WTC11 (cell line): ENCODE data around the gene EIF1AY. TPM values are rescaled to one million over a fixed set of nuclear protein-coding genes. Genes with fewer than 3 reads are reported as not detected.

Experiments
- ATAC-seq: fragments of 200-7000 bp; cut with Tn5 transposase; 2 replicates; pipeline ENCODE4 v1.10.0; 2021; ENCODE audit warnings: mild to moderate bottlenecking, moderate library complexity
- CTCF ChIA-PET: fragments of 300-600 bp; sonication (Branson Sonifier 250); formaldehyde crosslinking; loops from one replicate; lab custom pipeline; 2021; ENCODE audit warnings: antibody characterized with exemption; lab: Charles Lee
- POLR2A ChIA-PET: fragments of 350-600 bp; sonication (Branson Sonifier 250); formaldehyde crosslinking; loops from one replicate; lab custom pipeline; 2021; ENCODE audit warnings: antibody characterized with exemption; lab: Charles Lee
- DNase-seq: peaks from one replicate; pipeline ENCODE4 v3.0.0; 2021; ENCODE audit warnings: low spot score
- H3K27ac Mint-ChIP-seq: 2 replicates; pipeline ENCODE4 v1.8.0; 2021; ENCODE audit warnings: mixed read lengths
- H3K27me3 Mint-ChIP-seq: 2 replicates; pipeline ENCODE4 v1.8.0; 2021; ENCODE audit warnings: low read depth, mild to moderate bottlenecking, moderate library complexity, mixed read lengths
- H3K36me3 Mint-ChIP-seq: 2 replicates; pipeline ENCODE4 v1.8.0; 2021; ENCODE audit warnings: mixed read lengths
- H3K4me1 Mint-ChIP-seq: 2 replicates; pipeline ENCODE4 v1.8.0; 2022; ENCODE audit warnings: mixed read lengths
- H3K4me3 Mint-ChIP-seq: 2 replicates; pipeline ENCODE4 v1.8.0; 2021; ENCODE audit warnings: mild to moderate bottlenecking, moderate library complexity, mixed read lengths
- H3K9me3 Mint-ChIP-seq: 2 replicates; pipeline ENCODE4 v1.8.0; 2021; ENCODE audit warnings: mixed read lengths
- ATF1 ChIP-seq: sonication (generic); formaldehyde crosslinking; IDR thresholded peaks from 2 replicates; pipeline ENCODE4 v1.8.1; 2023; ENCODE audit warnings: mild to moderate bottlenecking, moderate library complexity, missing genetic modification reagents
- CREM ChIP-seq: sonication (generic); formaldehyde crosslinking; IDR thresholded peaks from 2 replicates; pipeline ENCODE4 v1.8.1; 2022; ENCODE audit warnings: mild to moderate bottlenecking, missing genetic modification reagents, moderate library complexity
- NR1H2 ChIP-seq: sonication (generic); formaldehyde crosslinking; IDR thresholded peaks from 2 replicates; pipeline ENCODE4 v1.9.0; 2021; ENCODE audit warnings: mild to moderate bottlenecking, moderate library complexity, missing genetic modification reagents
- RORB ChIP-seq: fragments of 250-450 bp; sonication (Bioruptor Pico); IDR thresholded peaks from 2 replicates; pipeline ENCODE4 v1.9.0; 2021; ENCODE audit warnings: mild to moderate bottlenecking
- SMAD4 ChIP-seq: sonication (generic); formaldehyde crosslinking; IDR thresholded peaks from 2 replicates; pipeline ENCODE4 v1.8.0; 2022; ENCODE audit warnings: mild to moderate bottlenecking, missing genetic modification reagents
- TEAD1 ChIP-seq: sonication (generic); formaldehyde crosslinking; IDR thresholded peaks from 2 replicates; pipeline ENCODE4 v1.8.0; 2022; ENCODE audit warnings: mild to moderate bottlenecking, missing genetic modification reagents
- ZBTB21 ChIP-seq: sonication (generic); formaldehyde crosslinking; IDR thresholded peaks from 2 replicates; pipeline ENCODE4 v1.8.1; 2023; ENCODE audit warnings: mild to moderate bottlenecking, missing genetic modification reagents, borderline replicate concordance
- ZNF232 ChIP-seq: sonication (generic); formaldehyde crosslinking; IDR thresholded peaks from 2 replicates; pipeline ENCODE4 v1.8.0; 2022; ENCODE audit warnings: mild to moderate bottlenecking, missing genetic modification reagents
- ZNF317 ChIP-seq: sonication (generic); formaldehyde crosslinking; IDR thresholded peaks from 2 replicates; pipeline ENCODE4 v1.8.1; 2023; ENCODE audit warnings: low read depth, mild to moderate bottlenecking, moderate library complexity, missing genetic modification reagents, borderline replicate concordance
- ZNF423 ChIP-seq: fragments of 250-450 bp; sonication (Bioruptor Pico); IDR thresholded peaks from 2 replicates; pipeline ENCODE4 v2.1.2; 2022; ENCODE audit warnings: mild to moderate bottlenecking, moderate library complexity
- total RNA-seq: library from RNA; stranded (reverse); gene quantifications from 3 replicates; pipeline ENCODE4 v1.2.3, GENCODE V29; 2021
- TF ChIP-seq, protein P1 (sequence below): fragments of 250-450 bp; sonication (Bioruptor Pico); IDR thresholded peaks from 2 replicates; pipeline ENCODE4 v2.1.2; 2022; ENCODE audit warnings: mild to moderate bottlenecking, moderate library complexity
- TF ChIP-seq, protein P2 (sequence below): sonication (generic); formaldehyde crosslinking; IDR thresholded peaks from 2 replicates; pipeline ENCODE4 v1.8.1; 2022; ENCODE audit warnings: low read depth, mild to moderate bottlenecking, moderate library complexity, missing genetic modification reagents, borderline replicate concordance
- TF ChIP-seq, protein P3 (sequence below): fragments of 250-450 bp; sonication (Bioruptor Pico); IDR thresholded peaks from 2 replicates; pipeline ENCODE4 v1.8.0; 2021; ENCODE audit warnings: mild to moderate bottlenecking
- TF ChIP-seq, protein P4 (sequence below): sonication (generic); formaldehyde crosslinking; IDR thresholded peaks from 2 replicates; pipeline ENCODE4 v1.8.0; 2022; ENCODE audit warnings: mild to moderate bottlenecking, missing genetic modification reagents
- TF ChIP-seq, protein P5 (sequence below): sonication (generic); formaldehyde crosslinking; IDR thresholded peaks from 2 replicates; pipeline ENCODE4 v1.8.1; 2023; ENCODE audit warnings: mild to moderate bottlenecking, moderate library complexity, missing genetic modification reagents
- TF ChIP-seq, protein P6 (sequence below): sonication (generic); formaldehyde crosslinking; IDR thresholded peaks from 2 replicates; pipeline ENCODE4 v1.8.1; 2022; ENCODE audit warnings: mild to moderate bottlenecking, moderate library complexity, missing genetic modification reagents
- TF ChIP-seq, protein P7 (sequence below): sonication (generic); formaldehyde crosslinking; conservative IDR thresholded peaks from 2 replicates; pipeline ENCODE4 v1.8.1; 2023; ENCODE audit warnings: mild to moderate bottlenecking, low read depth, missing genetic modification reagents, moderate library complexity
- TF ChIP-seq, protein P8 (sequence below): fragments of 250-450 bp; sonication (Bioruptor Pico); IDR thresholded peaks from 2 replicates; pipeline ENCODE4 v1.9.0; 2021; ENCODE audit warnings: mild to moderate bottlenecking

The EIF1AY gene
- total RNA-seq, 1 experiment from 2014 or later = 25.2 TPM

DNA sequence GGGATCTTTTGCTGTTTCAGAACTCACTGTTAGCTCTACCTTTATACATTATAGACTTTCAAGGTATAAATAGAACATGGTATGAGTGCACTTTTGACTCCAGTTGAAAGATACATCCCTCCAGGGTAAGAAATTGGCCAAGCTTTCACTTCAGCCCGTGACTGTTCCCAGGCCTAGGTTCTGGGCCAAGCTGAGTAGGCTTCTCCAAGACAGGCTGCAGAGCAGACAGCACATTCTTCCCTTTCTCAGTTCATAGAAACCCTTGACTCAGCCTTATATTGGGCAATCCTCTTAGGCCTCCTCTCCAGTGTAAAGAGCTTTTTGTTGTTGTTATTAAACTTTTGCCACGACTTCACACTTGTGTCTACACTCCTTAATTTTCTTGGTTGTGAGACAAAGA, 29.5 kb upstream of the EIF1AY start:
- H3K27me3 Mint-ChIP-seq = no peaks in the 10 kb centered on the region
- DNase-seq (no peak), ATAC-seq (no peak)
- CTCF ChIA-PET = no interaction called here
- no peak overlapping the region for H3K27ac Mint-ChIP-seq
- POLR2A ChIA-PET = no interaction called here
- H3K4me3 Mint-ChIP-seq = no peak overlapping the region
- peaks cover 32% of the 10 kb centered on the region for H3K9me3 Mint-ChIP-seq
- H3K4me1 Mint-ChIP-seq = no peaks in the 10 kb centered on the region
- TF ChIP-seq RORB (CRISPR knock-in tag) (no peak), TEAD1 (CRISPR knock-in tag) (no peak), ATF1 (CRISPR knock-in tag) (no peak), ZNF232 (no peak), SMAD4 (no peak), CREM (CRISPR knock-in tag) (no peak), ZNF317 (CRISPR knock-in tag) (no peak), ZBTB21 (no peak), ZNF423 (CRISPR knock-in tag) (no peak), NR1H2 (no peak)
- TF ChIP-seq, protein P1, sequence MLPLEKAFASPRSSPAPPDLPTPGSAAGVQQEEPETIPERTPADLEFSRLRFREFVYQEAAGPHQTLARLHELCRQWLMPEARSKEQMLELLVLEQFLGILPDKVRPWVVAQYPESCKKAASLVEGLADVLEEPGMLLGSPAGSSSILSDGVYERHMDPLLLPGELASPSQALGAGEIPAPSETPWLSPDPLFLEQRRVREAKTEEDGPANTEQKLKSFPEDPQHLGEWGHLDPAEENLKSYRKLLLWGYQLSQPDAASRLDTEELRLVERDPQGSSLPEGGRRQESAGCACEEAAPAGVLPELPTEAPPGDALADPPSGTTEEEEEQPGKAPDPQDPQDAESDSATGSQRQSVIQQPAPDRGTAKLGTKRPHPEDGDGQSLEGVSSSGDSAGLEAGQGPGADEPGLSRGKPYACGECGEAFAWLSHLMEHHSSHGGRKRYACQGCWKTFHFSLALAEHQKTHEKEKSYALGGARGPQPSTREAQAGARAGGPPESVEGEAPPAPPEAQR (CRISPR knock-in tag) = no peak
- TF ChIP-seq, protein P2, sequence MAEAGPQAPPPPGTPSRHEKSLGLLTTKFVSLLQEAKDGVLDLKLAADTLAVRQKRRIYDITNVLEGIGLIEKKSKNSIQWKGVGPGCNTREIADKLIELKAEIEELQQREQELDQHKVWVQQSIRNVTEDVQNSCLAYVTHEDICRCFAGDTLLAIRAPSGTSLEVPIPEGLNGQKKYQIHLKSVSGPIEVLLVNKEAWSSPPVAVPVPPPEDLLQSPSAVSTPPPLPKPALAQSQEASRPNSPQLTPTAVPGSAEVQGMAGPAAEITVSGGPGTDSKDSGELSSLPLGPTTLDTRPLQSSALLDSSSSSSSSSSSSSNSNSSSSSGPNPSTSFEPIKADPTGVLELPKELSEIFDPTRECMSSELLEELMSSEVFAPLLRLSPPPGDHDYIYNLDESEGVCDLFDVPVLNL (CRISPR knock-in tag) = no peak
- TF ChIP-seq, protein P3, sequence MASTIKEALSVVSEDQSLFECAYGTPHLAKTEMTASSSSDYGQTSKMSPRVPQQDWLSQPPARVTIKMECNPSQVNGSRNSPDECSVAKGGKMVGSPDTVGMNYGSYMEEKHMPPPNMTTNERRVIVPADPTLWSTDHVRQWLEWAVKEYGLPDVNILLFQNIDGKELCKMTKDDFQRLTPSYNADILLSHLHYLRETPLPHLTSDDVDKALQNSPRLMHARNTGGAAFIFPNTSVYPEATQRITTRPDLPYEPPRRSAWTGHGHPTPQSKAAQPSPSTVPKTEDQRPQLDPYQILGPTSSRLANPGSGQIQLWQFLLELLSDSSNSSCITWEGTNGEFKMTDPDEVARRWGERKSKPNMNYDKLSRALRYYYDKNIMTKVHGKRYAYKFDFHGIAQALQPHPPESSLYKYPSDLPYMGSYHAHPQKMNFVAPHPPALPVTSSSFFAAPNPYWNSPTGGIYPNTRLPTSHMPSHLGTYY = no peak
- TF ChIP-seq, protein P4, sequence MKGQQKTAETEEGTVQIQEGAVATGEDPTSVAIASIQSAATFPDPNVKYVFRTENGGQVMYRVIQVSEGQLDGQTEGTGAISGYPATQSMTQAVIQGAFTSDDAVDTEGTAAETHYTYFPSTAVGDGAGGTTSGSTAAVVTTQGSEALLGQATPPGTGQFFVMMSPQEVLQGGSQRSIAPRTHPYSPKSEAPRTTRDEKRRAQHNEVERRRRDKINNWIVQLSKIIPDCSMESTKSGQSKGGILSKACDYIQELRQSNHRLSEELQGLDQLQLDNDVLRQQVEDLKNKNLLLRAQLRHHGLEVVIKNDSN (CRISPR knock-in tag) = no peak
- TF ChIP-seq, protein P5, sequence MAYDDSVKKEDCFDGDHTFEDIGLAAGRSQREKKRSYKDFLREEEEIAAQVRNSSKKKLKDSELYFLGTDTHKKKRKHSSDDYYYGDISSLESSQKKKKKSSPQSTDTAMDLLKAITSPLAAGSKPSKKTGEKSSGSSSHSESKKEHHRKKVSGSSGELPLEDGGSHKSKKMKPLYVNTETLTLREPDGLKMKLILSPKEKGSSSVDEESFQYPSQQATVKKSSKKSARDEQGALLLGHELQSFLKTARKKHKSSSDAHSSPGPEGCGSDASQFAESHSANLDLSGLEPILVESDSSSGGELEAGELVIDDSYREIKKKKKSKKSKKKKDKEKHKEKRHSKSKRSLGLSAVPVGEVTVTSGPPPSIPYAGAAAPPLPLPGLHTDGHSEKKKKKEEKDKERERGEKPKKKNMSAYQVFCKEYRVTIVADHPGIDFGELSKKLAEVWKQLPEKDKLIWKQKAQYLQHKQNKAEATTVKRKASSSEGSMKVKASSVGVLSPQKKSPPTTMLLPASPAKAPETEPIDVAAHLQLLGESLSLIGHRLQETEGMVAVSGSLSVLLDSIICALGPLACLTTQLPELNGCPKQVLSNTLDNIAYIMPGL (CRISPR knock-in tag) = no peak
- TF ChIP-seq, protein P6, sequence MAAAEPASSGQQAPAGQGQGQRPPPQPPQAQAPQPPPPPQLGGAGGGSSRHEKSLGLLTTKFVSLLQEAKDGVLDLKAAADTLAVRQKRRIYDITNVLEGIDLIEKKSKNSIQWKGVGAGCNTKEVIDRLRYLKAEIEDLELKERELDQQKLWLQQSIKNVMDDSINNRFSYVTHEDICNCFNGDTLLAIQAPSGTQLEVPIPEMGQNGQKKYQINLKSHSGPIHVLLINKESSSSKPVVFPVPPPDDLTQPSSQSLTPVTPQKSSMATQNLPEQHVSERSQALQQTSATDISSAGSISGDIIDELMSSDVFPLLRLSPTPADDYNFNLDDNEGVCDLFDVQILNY (CRISPR knock-in tag) = no peak
- TF ChIP-seq, protein P7, sequence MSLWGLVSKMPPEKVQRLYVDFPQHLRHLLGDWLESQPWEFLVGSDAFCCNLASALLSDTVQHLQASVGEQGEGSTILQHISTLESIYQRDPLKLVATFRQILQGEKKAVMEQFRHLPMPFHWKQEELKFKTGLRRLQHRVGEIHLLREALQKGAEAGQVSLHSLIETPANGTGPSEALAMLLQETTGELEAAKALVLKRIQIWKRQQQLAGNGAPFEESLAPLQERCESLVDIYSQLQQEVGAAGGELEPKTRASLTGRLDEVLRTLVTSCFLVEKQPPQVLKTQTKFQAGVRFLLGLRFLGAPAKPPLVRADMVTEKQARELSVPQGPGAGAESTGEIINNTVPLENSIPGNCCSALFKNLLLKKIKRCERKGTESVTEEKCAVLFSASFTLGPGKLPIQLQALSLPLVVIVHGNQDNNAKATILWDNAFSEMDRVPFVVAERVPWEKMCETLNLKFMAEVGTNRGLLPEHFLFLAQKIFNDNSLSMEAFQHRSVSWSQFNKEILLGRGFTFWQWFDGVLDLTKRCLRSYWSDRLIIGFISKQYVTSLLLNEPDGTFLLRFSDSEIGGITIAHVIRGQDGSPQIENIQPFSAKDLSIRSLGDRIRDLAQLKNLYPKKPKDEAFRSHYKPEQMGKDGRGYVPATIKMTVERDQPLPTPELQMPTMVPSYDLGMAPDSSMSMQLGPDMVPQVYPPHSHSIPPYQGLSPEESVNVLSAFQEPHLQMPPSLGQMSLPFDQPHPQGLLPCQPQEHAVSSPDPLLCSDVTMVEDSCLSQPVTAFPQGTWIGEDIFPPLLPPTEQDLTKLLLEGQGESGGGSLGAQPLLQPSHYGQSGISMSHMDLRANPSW (CRISPR knock-in tag) = no peak
- TF ChIP-seq, protein P8, sequence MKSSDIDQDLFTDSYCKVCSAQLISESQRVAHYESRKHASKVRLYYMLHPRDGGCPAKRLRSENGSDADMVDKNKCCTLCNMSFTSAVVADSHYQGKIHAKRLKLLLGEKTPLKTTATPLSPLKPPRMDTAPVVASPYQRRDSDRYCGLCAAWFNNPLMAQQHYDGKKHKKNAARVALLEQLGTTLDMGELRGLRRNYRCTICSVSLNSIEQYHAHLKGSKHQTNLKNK (CRISPR knock-in tag) = no peak
- peaks cover 9% of the 10 kb centered on the region for H3K36me3 Mint-ChIP-seq
